HG03060 (cell line): Measurements from ENCODE around the gene RUFY1.
"Not testable (repeated sequence)": the region's sequence is repeated elsewhere in the genome, so short reads cannot be mapped to it uniquely, and the experiment has no call there.

Source experiments
- ATAC-seq: cut with Tn5 transposase; IDR thresholded peaks from one replicate; pipeline ENCODE4 v1.9.1; 2021; ENCODE audit warnings: low read depth, moderate number of reproducible peaks; ENCODE audit not compliant: unreplicated experiment

RUFY1 gene

DNA sequence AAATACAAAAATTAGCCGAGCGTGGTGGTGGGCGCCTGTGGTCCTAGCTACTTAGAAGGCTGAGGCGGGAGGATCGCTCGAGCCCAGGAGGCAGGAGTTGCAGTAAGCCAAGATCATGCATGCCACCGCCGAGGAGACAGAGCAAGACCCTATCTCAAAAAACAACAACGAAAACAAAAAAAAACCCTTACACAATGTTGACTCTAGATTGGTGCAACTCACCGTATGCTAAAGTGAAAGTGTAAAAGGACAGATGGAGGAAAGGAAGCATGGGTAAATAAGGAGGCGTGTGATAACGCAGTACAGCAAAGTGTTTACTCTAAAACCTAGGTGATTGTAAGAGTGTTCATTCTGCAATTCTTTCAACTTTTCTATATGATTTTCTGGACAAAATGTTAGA lies 15.9 kb upstream of the RUFY1 start:
- no peak for ATAC-seq

DNA sequence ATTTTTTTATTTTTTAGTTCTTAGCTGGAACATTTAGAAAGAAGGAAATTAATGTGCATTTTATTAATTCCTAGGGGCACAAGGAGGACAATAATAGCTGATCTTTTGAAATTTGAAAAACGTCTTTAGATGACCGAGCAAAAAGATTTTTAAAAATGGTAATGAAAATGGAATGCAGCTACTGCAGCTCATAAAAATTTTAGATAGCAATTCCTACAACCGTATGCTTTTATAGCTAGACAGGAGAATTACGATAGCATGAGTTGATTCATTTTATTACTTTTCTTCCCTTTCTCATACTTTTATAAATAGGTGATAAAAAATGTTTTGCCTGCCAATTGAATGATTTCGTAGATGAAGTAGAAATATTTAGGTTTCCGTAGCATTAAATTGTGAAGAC lies 13.7 kb upstream of the RUFY1 start:
- ATAC-seq: no peak

DNA sequence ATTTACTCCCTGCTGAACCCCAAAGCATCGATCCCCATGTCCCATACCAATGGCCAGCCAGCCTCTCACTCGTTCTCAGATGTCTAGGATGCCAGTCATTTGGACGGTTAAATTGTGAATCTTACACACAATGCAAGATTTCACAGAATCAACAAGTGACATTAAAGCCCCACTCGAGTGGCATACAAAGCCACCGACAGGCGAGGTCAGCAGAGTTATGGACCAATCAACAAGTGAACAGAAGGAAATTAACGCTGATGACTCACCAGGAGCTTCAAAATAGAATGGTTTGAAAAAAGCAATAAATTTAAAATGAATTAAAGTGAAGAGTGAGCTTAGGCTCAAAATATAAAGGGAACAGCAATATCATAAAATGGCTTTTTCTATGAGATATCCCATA lies 8.2 kb upstream of the RUFY1 start:
- ATAC-seq: no peak

DNA sequence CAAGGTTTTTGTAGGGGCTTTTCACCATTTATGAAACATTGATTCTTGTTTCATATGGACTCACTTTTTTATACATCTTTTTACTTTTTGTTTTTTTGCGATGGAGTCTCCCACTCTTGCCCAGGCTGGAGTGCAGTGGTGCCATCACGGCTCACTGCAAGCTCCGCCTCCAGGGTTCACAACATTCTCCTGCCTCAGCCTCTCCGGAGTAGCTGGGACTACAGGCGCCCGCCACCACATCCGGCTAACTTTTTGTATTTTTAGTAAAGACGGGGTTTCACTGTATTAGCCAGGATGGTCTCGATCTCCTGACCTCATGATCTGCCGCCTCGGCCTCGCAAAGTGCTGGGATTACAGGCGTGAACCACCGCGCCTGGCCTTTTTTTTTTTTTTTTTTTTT lies 7.1 kb upstream of the RUFY1 start:
- not testable (repeated sequence) for ATAC-seq

DNA sequence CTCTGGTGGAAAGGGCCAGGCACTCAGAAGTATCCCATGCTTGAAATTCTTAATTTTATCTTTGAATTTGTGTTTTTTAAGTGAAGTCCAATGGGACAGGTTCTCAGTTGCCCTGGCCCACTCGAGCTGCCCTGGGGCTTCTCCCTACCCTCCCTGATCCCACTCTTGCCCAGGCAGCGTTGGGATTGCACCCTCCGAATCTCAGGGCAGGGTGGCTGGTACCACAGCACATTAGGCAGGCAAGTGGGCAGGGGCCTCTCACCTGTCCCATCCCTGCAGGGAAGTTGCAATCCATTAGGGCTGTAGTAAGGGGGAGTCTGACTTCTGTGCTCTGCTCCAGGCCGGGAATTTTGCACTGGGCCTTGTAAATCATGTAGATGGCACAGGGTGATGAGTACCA lies 2.7 kb downstream of the RUFY1 start:
- ATAC-seq: no peak

DNA sequence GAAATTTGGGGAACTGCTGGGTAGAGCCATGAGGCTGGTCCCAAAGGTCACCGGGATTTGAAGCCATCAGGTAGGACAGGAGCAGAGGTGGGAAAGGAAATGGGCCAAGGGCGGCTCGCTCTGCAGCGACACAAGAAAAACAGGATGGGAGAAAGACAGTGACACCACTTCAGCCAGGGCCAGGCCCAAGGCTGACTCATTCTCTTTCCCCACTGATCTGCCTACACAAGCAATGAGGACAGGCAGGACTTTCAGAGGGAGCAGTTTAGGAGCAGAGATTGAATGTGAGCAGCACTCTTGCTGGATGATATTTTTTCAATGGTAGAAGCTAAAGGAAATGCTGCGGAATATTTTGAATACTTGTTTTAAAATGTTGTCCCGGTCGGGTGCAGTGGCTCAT lies 3.5 kb downstream of the RUFY1 start:
- ATAC-seq: no peak

DNA sequence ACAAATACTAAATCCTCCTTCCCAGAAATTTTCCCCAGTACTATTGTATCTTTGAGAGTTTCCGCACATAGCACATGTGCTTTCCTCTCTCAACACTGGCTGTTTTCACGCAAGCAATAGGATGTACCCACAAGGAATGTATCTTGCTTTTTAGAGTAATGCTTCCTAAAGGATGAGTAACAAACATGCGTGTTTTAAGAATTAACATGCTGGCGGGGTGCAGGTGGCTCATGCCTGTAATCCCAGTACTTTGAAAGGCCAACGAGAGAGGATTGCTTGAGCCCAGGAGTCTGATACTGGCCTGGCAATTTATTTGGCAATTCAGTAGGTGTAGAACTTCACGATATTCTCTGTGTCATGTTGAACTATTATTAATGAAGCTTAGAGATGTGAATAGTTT lies 4.6 kb downstream of the RUFY1 start:
- no peak for ATAC-seq

DNA sequence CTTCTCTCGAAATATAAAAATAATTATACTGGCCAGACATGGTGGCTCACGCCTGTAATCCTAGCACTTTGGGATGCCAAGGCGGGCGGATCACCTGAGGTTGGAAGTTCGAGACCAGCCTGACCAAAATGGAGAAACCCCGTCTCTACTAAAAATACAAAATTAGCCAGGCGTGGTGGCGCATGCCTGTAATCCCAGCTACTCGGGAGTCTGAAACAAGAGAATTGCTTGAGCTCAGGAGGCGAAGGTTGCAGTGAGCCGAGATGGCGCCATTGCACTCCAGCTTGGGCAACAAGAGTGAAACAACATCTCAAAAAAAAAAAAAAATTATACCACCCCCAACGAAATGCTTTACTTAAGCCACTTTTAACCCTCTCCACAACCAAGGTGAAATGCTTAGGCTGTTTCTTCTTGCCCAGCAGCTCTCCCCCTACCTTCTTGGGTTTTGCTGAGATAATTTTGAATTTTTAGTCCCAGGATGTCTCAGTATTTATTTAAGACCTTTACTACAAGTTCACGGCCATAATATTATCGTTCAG lies 8.0 kb downstream of the RUFY1 start:
- ATAC-seq: not testable (repeated sequence)

DNA sequence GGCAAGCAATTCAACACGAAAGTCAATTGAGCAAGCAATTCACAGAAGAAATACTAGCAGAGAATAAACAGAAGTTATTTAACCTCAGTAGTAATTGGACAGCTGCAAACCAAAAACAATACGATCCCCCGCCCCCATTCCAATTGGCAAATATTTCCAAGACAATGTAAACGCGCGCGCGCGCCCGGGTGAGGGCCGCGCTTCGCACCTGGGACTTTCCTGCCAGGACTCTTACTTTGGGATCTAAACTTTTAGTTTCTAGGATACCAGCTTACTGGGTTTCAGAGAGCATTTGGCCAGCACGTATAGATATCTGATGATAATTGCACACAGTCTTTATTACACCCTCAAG lies 8.6 kb downstream of the RUFY1 start:
- no peak for ATAC-seq

DNA sequence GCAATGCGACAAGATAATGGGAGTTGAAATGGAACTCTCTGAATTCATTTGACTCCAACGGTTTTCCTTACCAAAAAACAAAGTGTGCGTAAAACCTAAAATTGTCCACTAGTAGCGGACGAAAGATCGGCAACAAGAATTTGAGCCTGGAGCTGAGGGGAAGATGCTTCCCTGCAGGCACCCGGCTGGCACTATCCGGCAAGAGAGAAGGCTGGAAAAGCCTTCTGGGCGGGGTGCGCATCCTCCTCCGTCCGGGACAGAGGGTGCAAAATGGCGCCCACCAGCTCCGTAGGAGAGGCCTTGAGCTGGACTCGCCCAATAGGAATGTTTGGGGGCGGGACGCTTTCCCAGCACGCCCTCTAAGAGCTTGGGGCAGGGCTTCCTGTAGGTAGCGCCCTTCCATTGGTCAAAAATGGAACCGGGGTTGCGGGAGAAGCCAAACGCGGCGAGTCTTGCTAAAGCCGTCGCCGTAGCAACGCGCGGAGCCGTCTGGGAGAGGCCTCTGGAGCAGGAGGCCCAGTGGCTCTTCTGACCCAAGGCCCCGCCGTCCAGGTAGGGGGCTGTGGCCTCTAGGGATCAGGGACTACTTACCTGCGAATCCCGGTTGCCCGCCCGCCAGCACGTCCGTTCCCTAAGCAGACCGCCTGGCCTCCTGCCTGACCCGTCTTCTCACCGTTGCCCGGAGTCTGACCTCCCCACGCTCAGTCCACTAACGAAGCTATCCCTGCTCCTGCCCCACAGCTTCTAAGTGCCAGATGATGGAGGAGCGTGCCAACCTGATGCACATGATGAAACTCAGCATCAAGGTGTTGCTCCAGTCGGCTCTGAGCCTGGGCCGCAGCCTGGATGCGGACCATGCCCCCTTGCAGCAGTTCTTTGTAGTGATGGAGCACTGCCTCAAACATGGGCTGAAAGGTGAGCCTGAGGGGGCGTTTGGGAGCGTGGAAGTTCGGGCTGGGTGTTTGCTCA lies 9.2 kb downstream of the RUFY1 start:
- peak; percentile 75 for ATAC-seq

DNA sequence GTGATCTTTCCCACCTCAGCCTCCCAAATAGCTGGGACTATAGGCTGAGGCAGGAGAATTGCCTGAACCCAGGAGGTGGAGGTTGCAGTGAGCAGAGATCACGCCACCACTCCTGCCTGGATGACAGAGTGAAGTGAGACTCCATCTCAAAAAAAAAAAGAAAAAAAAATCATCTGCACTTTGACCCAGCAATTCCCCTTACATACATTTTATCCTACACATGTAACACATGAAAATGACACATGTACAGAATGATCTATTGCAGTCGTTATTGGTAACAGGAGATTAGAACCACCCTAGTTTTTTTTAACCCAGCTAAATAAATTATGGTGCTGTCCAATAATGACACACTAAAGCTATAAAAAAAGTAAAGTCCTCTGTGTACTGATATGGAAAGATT lies 14.2 kb downstream of the RUFY1 start:
- ATAC-seq: no peak

DNA sequence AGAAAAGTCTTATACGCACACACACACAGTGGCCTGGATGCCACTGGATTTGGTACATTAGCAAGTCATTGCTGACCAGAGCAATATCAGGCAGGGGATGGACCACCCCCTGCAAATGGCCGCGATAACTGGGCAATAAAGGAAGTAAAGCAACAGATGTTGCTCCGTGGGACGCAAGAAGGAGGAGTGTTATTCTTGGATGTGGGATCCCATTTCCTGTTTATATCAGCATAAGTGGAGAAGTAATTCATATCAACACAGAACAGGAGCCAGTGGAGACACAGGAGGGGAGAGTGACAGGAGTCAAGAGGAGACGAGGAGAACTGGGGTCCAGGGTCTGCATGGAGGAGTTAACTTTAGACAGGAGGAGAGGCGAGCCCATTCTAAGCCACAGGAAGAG lies 18.4 kb downstream of the RUFY1 start:
- no peak for ATAC-seq

DNA sequence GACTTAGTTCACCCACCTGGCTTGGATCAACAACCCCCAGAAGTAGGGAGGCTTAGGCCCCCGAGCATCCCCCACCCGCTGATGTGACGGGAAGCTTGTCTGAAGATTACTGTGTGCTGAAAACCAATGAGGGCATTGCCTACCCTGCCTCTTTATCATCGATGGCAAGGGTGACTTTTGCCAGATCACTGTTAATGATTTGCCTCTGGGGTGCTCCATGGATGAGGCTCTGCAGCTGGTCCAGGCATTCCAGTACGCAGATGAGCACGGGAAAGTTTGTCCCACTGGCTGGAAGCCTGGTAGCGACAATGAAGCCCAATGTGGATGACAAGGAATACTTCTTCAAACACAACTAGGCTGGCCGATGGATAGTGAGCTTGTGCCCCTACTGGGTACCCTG lies 22.0 kb downstream of the RUFY1 start:
- ATAC-seq: no peak

DNA sequence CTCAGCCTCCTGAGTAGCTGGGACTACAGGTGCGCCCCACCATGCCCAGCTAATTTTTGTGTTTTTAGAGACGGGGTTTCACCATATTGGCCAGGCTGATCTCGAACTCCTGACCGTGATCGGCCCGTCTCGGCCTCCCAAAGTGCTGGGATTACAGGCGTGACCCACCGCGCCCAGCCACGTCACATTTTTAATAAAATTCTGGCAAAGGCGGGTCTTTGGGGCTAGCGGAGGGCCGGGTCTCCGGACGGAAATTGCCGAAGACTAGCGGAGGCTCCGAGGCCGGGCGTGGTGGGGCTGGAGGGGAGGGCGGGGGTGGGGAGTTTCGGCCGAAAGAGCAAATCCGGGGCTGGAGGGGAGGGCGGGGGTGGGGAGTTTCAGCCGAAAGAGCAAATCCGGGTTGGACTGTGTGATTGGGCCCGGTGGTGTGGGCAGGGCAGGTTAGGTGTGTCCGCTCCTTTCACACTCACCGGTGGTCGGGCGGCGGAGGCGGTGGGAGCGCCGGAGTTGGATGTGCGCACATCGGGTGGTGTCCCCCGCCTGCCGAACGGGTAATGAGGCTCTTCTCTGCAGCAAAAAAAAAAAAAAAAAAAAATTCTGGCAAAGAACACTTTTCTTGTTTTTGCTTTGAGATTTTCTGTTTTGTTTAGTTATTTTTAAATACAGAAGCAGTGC lies 27.1 kb downstream of the RUFY1 start:
- no peak for ATAC-seq

DNA sequence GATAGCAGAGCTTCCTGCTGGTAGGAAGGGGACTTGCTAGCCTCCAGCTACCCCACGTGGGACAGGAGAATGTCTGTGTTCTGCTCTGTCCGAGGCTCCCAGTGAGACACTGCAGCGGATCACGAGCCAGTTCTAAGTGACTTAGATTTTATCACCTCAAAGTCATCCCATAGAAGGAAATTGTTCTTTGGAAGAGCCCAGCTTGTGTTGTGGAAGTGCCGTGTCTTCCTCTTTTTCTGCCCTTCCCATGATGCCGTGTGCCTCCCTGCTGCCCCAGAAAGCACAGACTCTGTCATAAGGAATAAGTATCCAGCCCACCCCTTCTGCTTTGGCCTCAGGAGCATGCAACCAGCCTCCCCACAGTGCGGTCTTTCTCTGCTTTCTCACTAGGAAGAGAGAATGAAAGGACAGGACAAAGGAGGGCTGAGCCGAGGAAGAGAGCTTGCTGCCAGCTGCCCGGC lies 35.6 kb downstream of the RUFY1 start:
- no peak for ATAC-seq

DNA sequence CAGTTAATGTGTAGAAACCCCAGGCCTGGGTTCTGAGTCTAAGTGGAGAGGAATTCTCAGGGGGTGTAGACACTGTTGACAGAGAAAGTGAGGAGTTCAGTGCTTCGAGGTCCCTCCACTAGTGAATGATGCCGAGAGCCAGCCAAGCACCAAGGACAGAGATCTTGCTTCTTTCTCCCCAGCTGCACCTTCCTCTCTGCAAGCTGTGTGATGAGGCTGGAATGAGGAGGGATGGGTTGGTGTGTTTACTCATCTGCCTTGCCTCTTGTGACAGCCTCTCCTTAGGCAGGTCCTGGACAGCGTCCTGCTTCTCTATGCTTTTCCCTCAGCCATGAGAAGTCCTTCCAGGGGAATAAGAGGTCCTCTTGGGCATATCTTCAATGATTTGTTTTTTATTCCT lies 37.8 kb downstream of the RUFY1 start:
- no peak for ATAC-seq

DNA sequence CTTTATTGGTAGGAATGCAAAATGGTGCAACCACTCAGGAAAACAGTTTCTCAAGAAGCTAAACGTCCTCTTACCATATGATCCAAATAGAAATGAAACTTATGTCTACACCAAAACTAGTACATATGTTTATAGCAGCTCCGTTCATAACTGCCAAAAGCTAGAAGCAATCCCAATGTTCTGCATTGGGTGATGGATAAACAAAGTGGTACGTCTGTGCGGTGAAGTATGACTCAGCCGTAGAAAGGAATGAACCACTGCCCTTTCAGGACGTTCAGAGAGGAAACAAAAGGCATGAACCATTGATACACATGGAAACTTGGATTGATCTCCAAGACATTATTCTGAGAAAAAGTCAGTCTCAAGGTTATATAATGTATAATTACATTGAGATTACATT lies 45.6 kb downstream of the RUFY1 start:
- ATAC-seq: no peak

DNA sequence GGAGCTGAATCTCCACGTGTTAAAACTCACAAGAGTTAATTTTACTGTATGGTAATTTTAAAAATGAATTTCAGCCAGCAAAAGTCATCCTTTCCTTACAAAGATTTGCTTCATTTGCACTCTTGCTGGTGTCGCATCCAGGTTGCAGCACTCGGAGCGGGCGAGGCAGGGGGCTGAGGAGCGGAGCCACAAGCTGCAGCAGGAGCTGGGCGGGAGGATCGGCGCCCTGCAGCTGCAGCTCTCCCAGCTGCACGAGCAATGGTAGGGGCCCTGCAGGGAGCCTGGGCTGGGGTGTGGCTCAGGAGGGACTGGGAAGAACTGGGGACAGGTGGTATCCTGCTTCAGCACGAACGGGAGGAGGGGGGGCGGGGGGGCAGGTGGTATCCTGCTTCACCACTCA lies 46.1 kb downstream of the RUFY1 start:
- no peak for ATAC-seq

DNA sequence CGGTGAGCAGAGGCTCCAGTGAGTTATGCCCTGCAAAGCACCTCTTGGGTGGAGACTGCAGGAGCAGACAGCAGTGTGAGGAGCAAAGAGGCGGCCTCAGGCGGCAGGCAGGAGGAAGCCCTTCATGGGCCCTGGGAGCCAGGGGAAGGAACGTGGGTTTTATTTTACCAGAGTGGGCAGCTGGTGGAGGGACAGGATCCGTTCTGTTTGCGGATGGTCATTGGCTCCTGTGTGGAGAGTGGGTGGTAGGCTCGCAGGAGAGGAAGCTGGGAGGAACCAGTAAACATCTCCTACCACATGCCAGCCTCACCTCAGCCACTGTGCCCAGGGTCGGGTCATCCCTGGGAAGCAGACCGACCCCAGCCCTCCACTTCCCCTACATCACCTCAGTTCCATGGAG lies 48.7 kb downstream of the RUFY1 start:
- no peak for ATAC-seq

DNA sequence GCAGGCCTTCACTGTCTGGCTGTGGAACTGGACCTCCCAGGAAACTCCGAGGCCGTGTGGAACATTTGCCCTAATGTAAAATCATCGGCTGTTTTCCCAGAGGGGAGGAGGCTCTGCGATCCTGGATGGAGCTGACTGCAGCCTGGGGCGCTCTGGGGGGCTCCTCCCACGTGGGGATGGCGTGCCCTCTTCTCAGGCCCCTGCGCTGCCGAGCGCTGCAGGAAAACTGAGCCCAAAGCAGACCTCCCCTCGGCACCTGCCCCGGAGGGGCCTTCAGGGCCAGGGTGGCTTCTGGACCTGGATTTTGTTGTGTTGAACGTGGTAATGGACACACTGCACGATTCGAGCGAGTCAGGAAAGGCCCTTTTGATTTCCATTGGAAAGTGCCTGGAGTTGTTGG lies 49.2 kb downstream of the RUFY1 start:
- no peak for ATAC-seq

DNA sequence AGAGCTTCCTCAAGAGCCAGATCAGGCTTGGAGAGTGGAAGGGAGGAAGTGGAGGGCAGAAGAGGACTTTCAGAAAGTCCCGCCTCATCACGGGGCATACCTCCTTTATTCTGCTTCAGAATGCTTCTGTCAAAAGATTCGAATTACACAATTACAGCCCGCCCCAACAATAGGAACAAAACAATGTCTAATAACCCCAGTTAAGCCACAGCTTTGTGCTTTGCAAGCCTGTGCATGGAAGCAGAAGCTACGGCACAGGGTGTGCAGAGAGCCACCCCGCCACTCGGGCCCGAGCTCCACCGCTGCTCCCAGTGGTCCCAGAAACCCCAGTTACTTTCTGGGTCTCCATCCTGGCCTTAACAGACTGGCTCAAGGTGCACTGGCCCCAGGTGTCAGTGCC lies 49.6 kb downstream of the RUFY1 start:
- ATAC-seq: no peak
